Activated gamma-delta T cell treated with Interleukin-2 at 50 U/mL for 16 hours (primary cell): ENCODE data around the gene XXYLT1.

ENCODE experiments used
- DNase-seq: peaks from one replicate; pipeline ENCODE4 v3.0.0-alpha.2; 2020

The XXYLT1 gene

GRCh38 chr3:195072916-195073564 lies 197.9 kb downstream of the XXYLT1 start:
- no peak for DNase-seq

DNA sequence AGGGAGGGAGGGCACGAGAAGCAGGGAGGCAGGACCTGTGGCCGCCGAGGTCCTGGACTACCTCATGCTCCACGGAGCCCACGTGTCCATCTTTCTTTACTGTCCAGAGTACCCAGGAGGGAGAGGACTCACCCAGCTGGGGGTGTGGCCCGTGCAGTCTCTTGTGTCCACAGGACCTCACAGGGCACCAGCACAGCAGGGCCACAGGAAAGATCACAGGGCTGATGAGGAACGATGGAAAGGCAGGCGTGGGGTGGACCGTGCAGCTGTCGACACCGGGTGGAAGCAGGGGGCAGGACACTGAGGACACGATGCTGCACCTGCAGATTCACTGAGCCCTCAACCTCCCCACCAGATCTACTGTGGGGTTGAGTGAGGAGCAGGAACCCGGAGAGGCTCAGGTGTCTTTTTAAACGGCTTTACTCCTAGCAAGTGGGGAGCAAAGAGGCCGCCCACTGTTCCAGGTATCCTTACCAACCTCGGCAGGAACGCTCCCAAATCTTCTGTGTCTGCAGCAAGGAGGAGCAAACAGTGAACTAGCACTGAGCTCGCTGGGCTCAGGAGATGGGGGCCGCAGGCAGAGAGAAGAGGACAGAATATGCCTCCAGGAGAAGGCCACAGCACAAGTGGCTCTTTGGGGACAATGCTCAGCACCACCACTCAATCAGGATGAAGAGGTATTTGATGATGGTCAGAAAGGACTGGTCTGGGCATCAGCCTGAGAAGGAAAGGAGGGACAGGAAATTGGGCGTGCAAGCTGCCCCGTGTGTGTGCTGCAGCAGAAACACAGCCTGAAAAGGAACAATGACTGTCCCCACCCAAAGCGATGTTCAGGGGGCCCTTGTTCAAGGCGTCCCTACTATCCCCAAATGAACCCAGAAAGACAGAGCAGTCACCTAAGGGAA lies 198.8 kb downstream of the XXYLT1 start:
- DNase-seq = no peak

GRCh38 chr3:195071011-195071728 lies 199.8 kb downstream of the XXYLT1 start:
- DNase-seq = no peak

- no peak for DNase-seq
These were observed 200.6 kb downstream of the XXYLT1 start for GRCh38 chr3:195070336-195070735.

DNA sequence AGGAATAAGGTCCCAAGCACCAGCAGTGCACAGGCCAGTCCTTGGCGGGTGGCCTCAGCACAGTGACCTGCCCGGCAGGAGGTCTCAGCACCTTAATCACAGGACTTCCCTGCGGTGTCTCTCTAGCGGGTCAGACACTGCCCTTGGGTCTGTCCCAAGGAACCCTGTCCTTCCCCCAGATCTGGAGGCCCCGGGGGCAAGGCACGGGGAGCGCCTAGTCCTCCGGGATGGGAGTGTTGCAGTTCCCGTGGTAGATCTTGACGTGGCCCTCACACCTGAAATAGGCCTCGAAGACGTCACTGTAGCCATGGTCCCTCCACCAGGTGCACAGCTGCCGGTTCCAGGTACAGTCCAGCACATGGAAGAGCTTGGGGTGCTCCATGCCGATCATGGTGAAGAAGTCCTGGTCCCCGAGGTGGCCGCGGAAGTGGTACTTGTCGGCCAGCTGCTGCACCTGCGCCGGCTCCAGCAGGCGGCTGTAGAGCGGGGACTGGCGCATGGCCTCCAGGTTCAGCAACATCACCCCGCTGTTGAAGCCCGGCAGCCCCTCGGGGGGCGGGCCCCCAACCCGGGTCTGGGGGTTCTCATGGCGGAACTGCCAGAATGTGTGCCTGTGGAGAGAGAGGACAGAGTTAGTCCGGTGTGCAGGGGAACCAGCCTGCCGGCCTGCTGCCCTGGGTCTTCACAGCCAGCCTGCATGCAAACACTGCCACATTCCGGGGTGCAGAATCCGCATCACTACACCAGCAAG lies 201.3 kb downstream of the XXYLT1 start:
- DNase-seq = no peak

DNA sequence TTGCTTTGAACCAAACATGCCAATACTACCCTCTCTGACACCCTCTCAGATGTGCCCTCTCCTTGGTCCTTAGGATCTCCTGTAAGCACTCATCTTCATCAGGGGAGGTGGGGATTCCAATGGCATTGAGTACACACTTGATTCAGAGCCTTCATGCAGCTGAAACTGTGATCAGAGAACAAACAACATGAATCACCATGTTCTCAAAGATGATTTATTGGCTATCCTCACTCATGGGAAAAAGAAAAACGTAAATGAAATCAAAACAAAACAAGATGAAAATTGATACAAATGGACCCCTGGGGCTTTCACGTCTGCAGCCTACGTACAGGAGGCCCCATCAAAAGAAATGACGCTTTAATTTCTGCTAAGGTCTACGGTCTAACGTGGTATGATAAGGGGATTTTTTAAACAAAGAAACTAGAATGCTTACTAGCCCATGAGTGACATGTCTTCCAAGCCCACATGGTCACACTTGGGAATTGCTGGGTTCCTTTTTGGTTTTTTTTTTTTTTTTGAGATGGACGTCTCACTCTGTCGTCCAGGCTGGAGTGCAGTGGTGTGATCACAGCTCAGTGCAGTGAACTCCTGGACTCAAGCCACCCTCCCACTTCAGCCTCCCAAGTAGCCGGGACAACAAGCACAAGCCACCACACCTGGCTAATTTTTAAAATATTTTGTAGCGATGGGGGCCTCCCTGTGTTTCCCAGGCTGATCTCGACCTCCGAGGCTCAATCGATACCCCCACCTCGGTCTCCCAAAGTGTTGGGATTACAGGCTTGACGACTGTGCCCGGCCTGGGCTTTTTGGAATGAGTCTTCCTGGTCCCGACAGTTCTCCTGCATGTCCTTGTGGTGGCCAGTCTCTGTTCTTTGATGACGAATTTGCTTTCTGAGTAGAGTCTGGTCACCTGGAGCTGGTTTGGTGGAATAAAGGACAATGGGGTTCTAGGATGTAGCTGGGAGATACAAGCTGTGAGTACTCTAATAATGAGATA lies 202.6 kb downstream of the XXYLT1 start:
- no peak for DNase-seq

- no peak for DNase-seq
These were observed 204.5 kb downstream of the XXYLT1 start for GRCh38 chr3:195066441-195066841.

DNA sequence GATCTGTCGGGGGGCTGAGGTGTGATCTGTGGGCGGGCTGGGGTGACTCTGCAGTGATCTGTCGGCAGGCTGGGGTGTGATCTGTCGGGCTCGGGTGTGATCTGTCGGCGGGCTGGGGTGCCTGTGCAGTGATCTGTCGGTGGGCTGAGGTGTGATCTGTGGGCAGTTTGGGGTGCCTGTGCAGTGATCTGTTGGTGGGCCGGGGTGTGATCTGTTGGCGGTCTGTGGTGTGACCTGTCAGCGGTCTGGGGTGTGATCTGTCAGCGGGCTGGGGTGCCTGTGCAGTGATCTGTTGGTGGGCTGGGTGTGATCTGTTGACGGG lies 205.1 kb downstream of the XXYLT1 start:
- no peak for DNase-seq

GRCh38 chr3:195065142-195065863 lies 205.7 kb downstream of the XXYLT1 start:
- no peak for DNase-seq

DNA sequence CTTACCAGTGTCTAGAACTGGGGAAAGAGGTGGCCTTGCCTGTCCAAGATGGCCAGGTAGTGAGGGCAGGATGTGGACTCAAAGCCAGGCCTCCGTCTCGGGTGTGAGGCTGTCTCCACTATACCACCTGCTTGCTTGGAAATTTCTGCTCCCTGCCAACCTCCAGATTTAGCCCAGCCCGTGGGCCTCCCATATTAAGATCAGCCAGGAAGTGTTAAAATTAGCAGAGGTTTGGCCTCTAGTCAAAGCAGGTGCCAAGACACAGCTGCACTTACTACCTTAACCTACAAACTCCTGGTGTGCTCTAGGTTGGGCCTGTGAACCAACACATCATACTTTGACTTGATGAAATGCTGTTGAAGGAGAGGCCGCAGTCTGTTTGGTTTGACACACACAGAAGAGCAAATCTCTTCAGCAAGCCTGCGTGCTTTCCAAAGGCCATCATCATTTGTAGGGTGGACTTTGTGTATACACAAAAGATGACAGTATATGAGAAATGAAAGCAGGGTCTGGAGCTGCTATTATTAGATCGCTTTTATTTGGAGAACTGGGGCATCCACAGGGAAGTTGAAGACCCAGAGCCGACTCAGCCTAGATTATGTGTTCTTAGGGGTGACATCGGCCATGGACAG lies 206.5 kb downstream of the XXYLT1 start:
- DNase-seq = no peak

- DNase-seq = no peak
These were observed 207.3 kb downstream of the XXYLT1 start for GRCh38 chr3:195063581-195064193.

DNA sequence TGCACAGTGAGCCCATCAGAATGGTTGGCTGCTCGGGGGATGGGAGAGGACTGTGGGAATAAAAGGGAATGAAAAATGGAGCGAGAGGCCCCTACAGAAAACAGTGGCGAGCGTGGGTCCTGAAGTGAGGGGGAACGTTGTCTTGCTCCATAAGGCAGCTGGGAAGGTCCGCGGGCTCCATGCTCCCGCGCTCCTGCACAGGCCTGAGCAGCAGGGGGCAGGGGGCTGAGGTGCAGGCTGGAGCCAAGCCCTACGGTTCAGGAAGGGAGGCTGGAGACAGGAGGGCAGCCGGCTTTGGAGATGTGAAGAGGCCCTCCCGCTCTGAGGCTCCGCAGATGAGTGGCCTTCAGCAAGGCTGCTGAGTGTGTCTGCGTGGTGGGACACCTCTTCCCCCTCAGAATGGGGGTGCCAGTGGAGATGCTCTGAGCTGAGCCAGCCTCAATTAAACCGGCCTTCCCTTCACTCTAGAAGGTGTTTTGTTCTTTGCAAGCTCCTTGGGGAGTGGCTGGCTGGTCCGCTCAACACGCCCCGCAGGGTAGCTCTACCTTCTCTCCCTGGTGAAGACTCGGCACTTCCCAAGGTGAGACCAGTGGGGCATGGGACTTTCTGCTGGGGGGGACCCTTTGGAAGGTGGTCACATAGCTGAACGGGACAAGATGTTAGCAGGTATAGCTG lies 208.0 kb downstream of the XXYLT1 start:
- no peak for DNase-seq

- no peak for DNase-seq
These were observed 209.0 kb downstream of the XXYLT1 start for GRCh38 chr3:195061756-195062655.

GRCh38 chr3:195060531-195061291 lies 210.2 kb downstream of the XXYLT1 start:
- no peak for DNase-seq

DNA sequence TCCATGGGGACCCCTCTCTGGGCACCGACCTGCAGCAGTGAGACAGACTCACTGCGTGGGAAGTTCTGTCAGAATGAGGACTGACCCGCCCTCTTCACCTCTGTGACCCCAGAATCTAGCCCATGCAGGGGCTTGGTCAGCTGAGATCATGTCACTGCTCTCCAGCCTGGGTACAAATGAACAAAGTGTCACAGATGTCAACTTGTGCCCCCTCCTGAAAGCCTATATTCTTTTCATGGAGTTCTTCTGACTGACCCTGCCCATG lies 210.8 kb downstream of the XXYLT1 start:
- DNase-seq = no peak

DNA sequence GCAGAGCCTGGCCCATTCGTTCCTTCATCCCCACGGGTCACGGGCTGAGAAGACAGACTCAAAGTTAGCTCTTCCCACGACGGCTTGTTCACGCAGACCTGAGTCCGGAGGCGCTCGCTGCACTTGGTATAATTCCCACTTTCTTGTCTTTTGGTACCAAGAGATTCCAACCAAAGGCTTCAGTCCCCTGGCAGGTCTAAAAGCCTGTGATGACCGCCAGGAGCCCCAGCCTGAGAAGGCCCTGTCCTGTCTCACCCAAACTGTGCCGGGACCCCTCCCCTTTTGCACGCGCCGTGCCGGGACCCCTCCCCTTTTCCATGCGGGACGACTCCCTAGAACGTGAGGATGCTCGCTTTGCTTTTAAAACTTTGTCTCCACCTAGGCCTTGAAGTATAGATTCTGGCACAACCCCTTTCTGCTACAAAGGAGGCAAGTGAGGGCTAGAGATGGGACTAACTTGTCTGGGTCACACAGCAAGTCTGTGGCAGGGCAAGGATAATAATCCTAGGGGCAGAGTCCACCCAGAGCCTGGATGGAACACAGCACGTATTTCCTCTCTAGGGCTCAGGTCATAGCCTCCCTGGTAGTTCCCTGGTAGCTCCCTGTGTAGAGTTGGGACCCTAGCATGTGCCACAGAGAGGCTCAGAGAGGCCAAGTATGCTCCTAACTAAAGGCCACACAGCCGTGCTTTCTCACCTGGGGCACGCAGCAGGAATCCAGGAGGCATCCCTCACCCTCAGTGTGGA lies 211.3 kb downstream of the XXYLT1 start:
- DNase-seq = no peak

- DNase-seq = no peak
These were observed 212.0 kb downstream of the XXYLT1 start for GRCh38 chr3:195059006-195059350.
